ENCODE data around the gene OR2AT4.

OR2AT4 gene

DNA sequence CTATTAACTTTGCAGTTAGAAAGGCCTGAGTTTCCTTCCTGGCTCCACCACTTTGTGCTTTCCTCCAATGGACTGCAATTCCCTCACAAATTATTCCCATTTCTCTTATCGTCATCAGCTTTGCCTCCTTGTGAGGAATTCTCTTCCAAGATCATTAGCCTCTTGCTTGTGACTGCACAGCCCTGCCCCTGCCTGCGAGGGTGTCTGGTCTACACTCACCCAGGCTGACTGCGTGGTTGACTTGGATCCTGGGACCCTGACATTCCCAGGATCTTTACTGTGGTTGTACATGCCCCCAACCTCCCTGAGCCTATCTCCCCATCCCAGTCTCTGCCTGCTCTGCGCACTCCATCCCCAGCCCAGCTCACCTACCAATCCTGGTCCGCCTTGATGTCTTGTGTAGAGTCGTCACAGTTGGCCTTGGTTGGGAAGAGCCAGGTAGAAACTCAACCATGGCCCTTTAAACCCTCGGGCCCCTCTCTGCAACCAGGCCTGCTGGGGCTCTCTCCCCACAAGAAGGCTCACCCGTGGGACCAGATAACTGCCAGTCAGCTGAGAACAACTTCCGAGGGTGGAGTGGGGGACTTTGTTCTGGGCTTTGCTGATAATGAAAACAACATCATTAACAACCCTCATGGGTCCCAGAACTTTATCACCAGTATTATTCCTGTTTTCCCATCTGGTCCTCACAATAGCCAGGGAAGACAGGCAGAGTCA, at the start of gene OR2AT4:
TSS of gene OR2AT4 (minus strand) at position 421 of the 717 bp plus-strand sequence.
- H3K27me3 ChIP-seq (ENCODE audit: control insufficient read depth, insufficient read depth, low read length) = no peaks in the 10 kb centered on the region

DNA sequence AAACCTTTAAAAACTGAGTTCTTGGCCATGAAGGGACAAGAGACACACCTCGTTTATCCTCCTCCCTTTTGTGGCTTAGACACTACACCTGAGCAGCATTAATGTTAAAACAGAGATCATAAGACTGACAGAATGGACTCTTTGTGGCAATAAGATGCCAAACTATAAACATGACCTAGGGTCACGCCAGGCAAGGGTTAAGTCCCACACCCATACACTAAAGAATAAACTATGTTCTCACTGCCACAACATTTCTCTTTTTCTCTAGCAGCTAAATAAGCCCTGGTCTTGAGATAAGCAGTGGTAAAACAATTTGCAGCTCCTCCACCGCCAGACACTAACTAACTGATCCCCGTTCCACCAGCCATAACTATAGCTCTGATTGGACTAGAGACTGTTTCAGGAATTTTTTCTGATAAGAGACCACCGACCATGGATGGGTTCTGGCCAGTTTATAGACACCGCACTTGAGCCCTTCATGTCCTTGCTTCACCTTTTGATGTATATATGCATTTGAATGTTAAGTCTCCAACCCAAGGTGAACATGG, 49.4 kb upstream of the OR2AT4 start:
- Histone ChIP-seq H3K4me3 (ENCODE audit: low read length) (no peak overlapping the region), H3K9ac (ENCODE audit: low read length) (no peak overlapping the region), H3K27ac (ENCODE audit: low read length) (no peak overlapping the region), H3K9me3 (ENCODE audit: control insufficient read depth, low read depth, low read length) (no peaks in the 10 kb centered on the region), H3K27me3 (ENCODE audit: control insufficient read depth, insufficient read depth, low read length) (no peaks in the 10 kb centered on the region), H3K4me1 (ENCODE audit: control insufficient read depth, low read depth, low read length) (no peaks in the 10 kb centered on the region), H3K36me3 (ENCODE audit: control insufficient read depth, low read depth, low read length) (no peaks in the 10 kb centered on the region)

More for the DNA sequence above, at the start of gene OR2AT4:
- Histone ChIP-seq H3K4me3 (ENCODE audit: low read length) (no peak within 1 kb of the TSS), H3K36me3 (ENCODE audit: control insufficient read depth, low read depth, low read length) (no peaks in the 10 kb centered on the region), H3K27ac (ENCODE audit: low read length) (no peak within 1 kb of the TSS), H3K9ac (ENCODE audit: low read length) (no peak within 1 kb of the TSS), H3K9me3 (ENCODE audit: control insufficient read depth, low read depth, low read length) (no peaks in the 10 kb centered on the region), H3K4me1 (ENCODE audit: control insufficient read depth, low read depth, low read length) (peaks cover 7% of the 10 kb centered on the region)

DNA sequence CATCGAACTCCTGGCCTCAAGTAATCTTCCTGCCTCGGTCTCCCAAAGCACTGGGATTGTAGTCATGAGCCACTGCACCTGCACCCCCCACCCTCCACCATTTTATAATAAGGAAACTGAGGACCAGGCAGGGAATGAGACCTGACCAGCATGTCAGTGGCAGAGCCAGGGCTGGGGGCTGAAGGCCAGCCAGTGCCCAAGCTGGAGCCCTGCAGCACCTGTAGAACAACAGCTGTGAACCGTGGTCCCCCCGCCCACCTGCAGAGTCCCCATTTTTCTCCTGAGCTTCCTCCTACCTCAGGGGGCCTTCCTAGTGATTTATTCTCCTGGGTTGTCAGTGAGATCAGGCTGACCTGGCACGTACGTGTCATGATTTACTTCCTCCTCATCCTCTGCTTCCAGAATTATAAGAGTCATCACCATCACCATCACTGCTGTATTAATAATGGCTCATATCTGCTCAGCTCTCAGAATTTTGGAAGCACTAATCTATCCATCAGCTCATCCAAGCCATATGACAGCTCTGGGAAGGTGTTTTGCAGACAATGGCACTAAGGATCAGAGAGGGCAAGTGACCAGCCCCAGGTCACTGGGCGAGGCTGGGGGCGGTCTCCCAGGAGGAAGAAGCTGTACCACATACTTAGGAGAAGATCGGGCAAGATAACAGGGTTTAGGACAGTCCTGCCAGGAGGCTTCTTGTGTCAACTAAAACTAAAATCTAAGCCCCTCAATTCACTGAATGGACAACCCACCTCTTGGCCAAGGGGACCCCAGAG, 48.7 kb upstream of the OR2AT4 start:
- Histone ChIP-seq H3K36me3 (ENCODE audit: control insufficient read depth, low read depth, low read length) (no peaks in the 10 kb centered on the region), H3K27me3 (ENCODE audit: control insufficient read depth, insufficient read depth, low read length) (peaks cover 3% of the 10 kb centered on the region), H3K27ac (ENCODE audit: low read length) (no peak overlapping the region), H3K9ac (ENCODE audit: low read length) (no peak overlapping the region), H3K4me3 (ENCODE audit: low read length) (no peak overlapping the region), H3K4me1 (ENCODE audit: control insufficient read depth, low read depth, low read length) (no peaks in the 10 kb centered on the region), H3K9me3 (ENCODE audit: control insufficient read depth, low read depth, low read length) (no peaks in the 10 kb centered on the region)

DNA sequence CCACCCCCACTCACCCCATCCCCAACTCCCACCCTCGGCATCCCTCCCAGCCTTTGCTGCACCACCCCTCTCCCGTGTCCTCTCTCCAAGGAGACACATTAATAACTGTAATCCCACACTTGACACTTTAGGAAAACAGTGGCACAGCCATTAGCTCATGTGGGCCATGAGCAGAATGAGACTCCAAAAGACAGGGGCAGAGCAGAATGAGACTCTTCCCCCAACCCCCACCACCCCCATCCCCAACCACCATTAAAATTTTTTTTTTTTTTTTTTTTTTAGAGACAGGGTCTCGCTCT, 48.0 kb upstream of the OR2AT4 start:
- H3K4me1 ChIP-seq (ENCODE audit: control insufficient read depth, low read depth, low read length) = no peaks in the 10 kb centered on the region
- H3K9ac ChIP-seq (ENCODE audit: low read length) = no peak overlapping the region
- no peaks in the 10 kb centered on the region for H3K9me3 ChIP-seq (ENCODE audit: control insufficient read depth, low read depth, low read length)
- no peaks in the 10 kb centered on the region for H3K36me3 ChIP-seq (ENCODE audit: control insufficient read depth, low read depth, low read length)
- H3K4me3 ChIP-seq (ENCODE audit: low read length) = no peak overlapping the region
- peaks cover 3% of the 10 kb centered on the region for H3K27me3 ChIP-seq (ENCODE audit: control insufficient read depth, insufficient read depth, low read length)
- H3K27ac ChIP-seq (ENCODE audit: low read length) = no peak overlapping the region

DNA sequence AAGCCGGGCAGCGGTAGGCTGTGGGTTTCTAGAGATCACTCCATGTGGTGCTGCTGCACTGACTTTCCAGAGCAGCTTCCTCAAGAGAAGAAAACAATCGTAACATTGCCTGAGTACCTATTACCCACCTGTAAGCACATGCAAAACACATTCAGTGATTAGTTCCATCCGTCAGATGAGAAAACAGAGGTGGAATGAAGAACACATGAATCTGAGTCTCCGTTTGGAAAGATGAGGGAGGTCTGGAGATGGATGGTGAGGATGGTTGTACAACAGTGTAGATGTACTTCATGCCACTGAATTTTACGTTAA, 46.7 kb upstream of the OR2AT4 start:
- no peak overlapping the region for H3K27ac ChIP-seq (ENCODE audit: low read length)
- no peaks in the 10 kb centered on the region for H3K36me3 ChIP-seq (ENCODE audit: control insufficient read depth, low read depth, low read length)
- H3K4me1 ChIP-seq (ENCODE audit: control insufficient read depth, low read depth, low read length) = no peaks in the 10 kb centered on the region
- peaks cover 3% of the 10 kb centered on the region for H3K27me3 ChIP-seq (ENCODE audit: control insufficient read depth, insufficient read depth, low read length)
- no peak overlapping the region for H3K4me3 ChIP-seq (ENCODE audit: low read length)
- H3K9me3 ChIP-seq (ENCODE audit: control insufficient read depth, low read depth, low read length) = no peaks in the 10 kb centered on the region
- no peak overlapping the region for H3K9ac ChIP-seq (ENCODE audit: low read length)

DNA sequence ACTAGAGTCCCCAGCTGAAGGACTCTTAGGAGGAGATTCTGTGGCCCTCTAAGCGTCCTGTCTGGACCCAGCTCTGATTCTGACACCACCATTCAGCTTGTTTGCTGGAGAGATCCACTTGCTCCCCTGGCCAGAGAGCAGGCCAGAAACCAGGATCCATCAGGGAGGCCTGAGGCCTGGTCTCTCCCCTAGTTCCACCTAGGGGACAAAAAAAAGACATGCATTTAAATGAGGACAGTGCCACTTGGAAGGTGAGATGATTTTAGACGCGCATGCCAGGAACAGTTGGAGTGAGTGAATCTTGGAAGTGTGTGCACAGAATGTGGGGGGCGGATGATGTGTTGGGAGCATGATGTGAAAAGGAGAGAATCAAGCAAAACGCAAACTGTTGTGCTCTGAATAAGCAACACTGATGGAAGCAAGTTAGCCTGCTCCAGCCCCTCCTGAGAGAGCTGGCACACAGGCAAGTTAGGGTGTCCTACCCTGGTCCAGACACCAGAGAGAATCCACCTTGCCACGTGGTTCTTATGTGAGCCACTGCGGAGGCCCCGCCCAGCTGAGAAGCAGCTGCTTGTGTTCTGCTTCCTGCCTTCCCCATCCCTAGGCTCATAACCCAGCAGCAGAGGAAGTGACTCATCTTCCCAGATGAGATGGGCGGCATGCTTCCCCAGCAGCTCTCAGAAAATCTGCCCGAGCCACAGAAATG, 46.2 kb upstream of the OR2AT4 start:
- Histone ChIP-seq H3K27ac (ENCODE audit: low read length) (no peak overlapping the region), H3K9me3 (ENCODE audit: control insufficient read depth, low read depth, low read length) (no peaks in the 10 kb centered on the region), H3K4me3 (ENCODE audit: low read length) (no peak overlapping the region), H3K4me1 (ENCODE audit: control insufficient read depth, low read depth, low read length) (no peaks in the 10 kb centered on the region), H3K9ac (ENCODE audit: low read length) (no peak overlapping the region), H3K36me3 (ENCODE audit: control insufficient read depth, low read depth, low read length) (no peaks in the 10 kb centered on the region), H3K27me3 (ENCODE audit: control insufficient read depth, insufficient read depth, low read length) (peaks cover 3% of the 10 kb centered on the region)

DNA sequence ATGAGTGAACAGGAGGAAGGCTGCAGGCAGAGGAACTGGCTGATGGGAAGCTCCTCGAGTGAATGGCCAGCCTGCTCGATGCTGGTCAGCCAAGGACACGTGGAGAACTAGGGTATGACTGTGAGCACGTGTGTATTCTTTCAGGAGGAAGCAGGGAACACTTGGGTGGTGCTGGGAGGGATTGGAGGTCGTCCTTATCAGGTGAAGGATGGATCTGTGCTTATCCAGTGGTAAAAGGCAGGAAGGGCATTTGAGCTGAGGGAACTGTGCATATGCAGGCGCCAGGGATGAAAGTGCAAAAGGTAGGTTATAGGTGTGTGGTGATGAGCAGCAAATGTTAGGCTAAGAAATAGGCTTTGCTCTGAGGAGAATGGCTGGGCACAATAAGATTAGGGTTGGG, 44.5 kb upstream of the OR2AT4 start:
- no peaks in the 10 kb centered on the region for H3K4me1 ChIP-seq (ENCODE audit: control insufficient read depth, low read depth, low read length)

DNA sequence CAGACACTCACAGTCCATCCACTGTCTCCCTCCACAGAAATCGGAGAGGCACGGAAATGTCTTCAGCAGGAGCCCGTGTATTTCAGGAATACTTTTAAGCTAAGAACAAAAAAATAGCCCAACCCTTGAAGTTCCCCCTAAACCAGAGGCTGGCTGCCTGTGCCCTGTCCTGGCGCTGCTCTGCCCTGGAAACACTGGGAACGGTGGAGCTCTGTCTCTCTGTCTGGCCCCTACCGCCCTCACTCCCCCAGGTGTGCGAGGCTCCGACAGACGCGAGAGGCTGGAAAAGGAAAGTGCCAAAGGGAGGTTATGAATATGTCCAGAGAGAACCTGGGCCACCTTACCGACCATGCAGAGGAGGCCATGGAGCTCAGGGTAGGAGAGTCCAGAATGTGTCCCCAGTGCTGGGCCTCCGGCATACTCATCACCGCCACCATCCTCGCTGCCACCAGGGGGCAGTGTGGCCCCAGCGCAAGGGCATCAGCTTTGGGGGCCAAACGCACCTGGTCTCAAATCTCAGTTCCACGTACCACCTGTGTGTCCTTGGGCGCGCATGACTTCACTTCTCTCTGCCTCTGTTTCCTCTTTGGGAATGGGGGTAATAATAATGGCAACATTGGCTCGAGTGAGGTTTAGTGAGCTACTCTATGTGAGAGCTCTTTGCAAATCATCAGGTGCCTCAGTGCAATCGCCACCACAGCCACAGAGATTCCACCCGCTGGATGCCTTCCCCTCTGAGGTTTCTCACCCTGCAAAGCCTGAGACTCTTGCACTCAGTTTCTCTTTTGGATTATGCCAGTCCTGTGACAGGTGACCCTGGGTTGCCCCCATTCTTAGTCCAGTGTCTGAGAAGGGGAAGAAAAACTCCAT, 43.8 kb upstream of the OR2AT4 start:
- Histone ChIP-seq H3K9ac (ENCODE audit: low read length) (no peak overlapping the region), H3K4me3 (ENCODE audit: low read length) (no peak overlapping the region), H3K9me3 (ENCODE audit: control insufficient read depth, low read depth, low read length) (no peaks in the 10 kb centered on the region), H3K27me3 (ENCODE audit: control insufficient read depth, insufficient read depth, low read length) (peaks cover 3% of the 10 kb centered on the region), H3K4me1 (ENCODE audit: control insufficient read depth, low read depth, low read length) (no peaks in the 10 kb centered on the region), H3K36me3 (ENCODE audit: control insufficient read depth, low read depth, low read length) (no peaks in the 10 kb centered on the region), H3K27ac (ENCODE audit: low read length) (no peak overlapping the region)

More for the DNA sequence above, 44.5 kb upstream of the OR2AT4 start:
- Histone ChIP-seq H3K4me3 (ENCODE audit: low read length) (no peak overlapping the region), H3K9me3 (ENCODE audit: control insufficient read depth, low read depth, low read length) (no peaks in the 10 kb centered on the region), H3K27me3 (ENCODE audit: control insufficient read depth, insufficient read depth, low read length) (peaks cover 3% of the 10 kb centered on the region), H3K36me3 (ENCODE audit: control insufficient read depth, low read depth, low read length) (no peaks in the 10 kb centered on the region), H3K27ac (ENCODE audit: low read length) (no peak overlapping the region), H3K9ac (ENCODE audit: low read length) (no peak overlapping the region)

DNA sequence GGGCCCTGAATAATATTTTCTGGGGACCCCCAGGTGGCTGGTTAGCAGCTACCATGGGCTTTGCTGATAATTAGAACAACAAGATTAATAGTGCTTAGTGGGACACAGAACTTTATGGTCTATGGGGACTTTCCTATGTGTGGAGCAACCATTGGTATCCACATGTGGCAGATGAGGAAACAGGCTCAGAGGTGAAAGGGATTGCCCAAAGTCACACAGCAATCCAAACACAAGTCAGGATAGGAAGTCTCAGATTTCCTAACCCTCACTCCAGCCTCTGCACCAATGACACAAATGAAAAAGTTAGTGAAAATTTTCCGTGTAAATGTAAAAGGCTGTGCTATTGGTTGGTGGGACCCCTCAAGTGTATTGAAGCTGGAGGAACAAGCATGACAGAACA, 39.0 kb upstream of the OR2AT4 start:
- H3K36me3 ChIP-seq (ENCODE audit: control insufficient read depth, low read depth, low read length) = no peaks in the 10 kb centered on the region
- H3K27me3 ChIP-seq (ENCODE audit: control insufficient read depth, insufficient read depth, low read length) = peaks cover under 1% of the 10 kb centered on the region
- no peak overlapping the region for H3K4me3 ChIP-seq (ENCODE audit: low read length)

DNA sequence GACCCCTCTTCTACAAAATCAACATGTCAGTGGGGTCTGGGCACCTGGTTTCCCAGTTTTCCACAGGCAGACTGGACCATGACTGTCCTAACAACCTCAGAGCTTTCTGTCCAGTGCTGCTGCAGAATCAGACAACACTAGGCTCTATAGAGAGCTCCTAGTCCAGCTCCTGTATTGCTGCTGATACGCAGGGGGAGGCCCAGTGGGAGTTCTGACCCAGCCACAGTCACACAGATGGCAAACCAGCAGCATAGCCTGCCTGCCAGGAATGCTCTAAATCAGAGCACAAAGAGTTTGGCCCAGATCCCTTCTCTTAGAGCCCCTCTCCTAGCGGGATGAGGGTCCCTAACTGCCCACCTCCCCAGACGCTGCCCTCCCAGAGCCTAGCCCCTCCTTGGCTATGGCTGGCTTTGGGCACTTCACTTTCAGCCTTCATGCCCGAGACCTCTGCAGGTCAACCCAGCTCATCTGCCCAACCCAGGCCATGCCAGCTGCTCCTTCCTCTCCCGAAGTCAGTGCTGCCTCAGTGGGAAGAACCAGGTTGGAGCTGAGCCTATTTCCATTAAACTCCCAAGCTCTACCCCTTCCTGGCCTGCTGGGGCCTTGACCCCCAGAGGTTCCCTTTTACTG, 38.5 kb upstream of the OR2AT4 start:
- H3K27ac ChIP-seq (ENCODE audit: low read length) = no peak overlapping the region
- no peaks in the 10 kb centered on the region for H3K9me3 ChIP-seq (ENCODE audit: control insufficient read depth, low read depth, low read length)
- no peak overlapping the region for H3K9ac ChIP-seq (ENCODE audit: low read length)
- H3K4me3 ChIP-seq (ENCODE audit: low read length) = no peak overlapping the region
- H3K27me3 ChIP-seq (ENCODE audit: control insufficient read depth, insufficient read depth, low read length) = no peaks in the 10 kb centered on the region
- H3K4me1 ChIP-seq (ENCODE audit: control insufficient read depth, low read depth, low read length) = no peaks in the 10 kb centered on the region
- H3K36me3 ChIP-seq (ENCODE audit: control insufficient read depth, low read depth, low read length) = no peaks in the 10 kb centered on the region

More for the DNA sequence above, 39.0 kb upstream of the OR2AT4 start:
- no peak overlapping the region for H3K27ac ChIP-seq (ENCODE audit: low read length)
- no peaks in the 10 kb centered on the region for H3K4me1 ChIP-seq (ENCODE audit: control insufficient read depth, low read depth, low read length)
- no peak overlapping the region for H3K9ac ChIP-seq (ENCODE audit: low read length)
- no peaks in the 10 kb centered on the region for H3K9me3 ChIP-seq (ENCODE audit: control insufficient read depth, low read depth, low read length)

Measured in iPS-18a (cell line).